T47D (cell line): Measurements from ENCODE around the gene CYGB.
A peak's percentile ranks its signal among the peaks of the same experiment; 100 is the strongest.

ENCODE experiments used
- DNase-seq, 2 experiments: peaks; one replicate each; pipeline versions ENCODE4 v3.0.0 to v3.0.0-alpha.2; 2011 to 2012; ENCODE audit warnings: low read depth in 1 of 2, low spot score in 1 of 2
- JUND ChIP-seq: IDR thresholded peaks from 2 replicates; pipeline ENCODE4 v1.6.1; 2012; ENCODE audit warnings: low read depth
- in situ Hi-C: cut with HindIII; loops from 2 replicates; pipeline ENCODE4 v1.10.0; 2016; ENCODE audit warnings: low sequenced_read_pairs, low pct_unique_long_range_greater_than_20kb

Gene CYGB

DNA sequence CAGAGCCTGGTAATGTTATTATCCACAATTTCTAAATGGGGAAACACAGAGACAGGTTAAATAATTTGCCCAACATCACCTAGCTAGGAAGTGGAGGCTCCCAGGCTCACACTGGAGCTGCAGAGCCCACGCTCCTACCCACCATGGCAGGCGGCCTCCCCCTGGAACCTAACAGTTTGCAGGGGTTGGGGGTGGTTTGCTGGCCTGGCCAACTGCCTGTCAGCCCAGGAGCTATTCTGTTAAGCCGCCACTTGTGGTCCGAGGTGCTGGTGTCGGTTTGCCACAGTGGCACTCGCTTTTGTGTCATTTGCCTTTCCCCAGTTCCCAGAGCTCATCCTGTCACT lies 5.9 kb upstream of the CYGB start:
- in situ Hi-C loops, result no loop called here
- DNase-seq, result no peak
- no peak for TF ChIP-seq JUND

DNA sequence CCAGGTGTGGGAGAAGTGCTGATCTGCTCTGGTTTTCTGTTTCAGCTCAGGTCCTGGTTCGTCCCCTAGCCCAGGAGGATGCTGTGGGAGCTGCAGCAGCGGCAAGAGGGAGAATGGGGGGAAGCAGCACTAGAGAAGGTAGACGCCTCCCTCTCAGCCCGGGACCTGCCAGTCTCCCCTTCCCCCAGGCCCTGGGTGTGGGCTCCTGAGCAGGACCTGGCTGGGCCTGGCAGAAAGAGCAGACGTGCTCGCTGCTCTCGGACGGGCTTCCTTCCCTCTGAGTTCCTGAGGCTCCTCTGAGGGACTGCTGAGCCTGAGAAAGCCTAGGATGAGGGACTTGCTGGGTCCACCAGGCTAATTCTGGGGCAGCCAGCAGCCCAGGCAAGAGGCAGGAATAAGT lies 5.5 kb upstream of the CYGB start:
- in situ Hi-C loops, result no loop called here
- TF ChIP-seq JUND, result no peak
- no peak for DNase-seq

DNA sequence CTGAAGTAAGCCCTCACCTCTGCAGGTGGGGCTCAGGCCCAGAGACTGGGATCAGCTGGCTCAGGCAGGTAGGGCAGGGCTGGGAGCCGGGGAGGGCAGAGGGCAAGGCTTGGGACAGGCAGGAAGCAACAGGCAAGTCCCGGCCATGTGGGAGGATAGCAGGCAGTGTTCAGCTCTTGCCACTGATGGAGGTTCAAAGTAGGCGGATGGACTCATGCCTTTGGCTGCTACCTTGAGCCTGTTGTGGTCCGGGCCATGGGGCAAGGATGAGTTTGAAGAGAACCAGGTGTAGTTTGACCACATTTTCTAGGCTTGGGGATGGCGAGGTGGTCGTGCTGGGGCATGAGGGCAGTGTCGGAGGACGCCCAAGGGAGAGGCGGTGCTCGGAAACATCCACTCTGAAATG lies 5.1 kb upstream of the CYGB start:
- in situ Hi-C loops, result no loop called here
- TF ChIP-seq JUND, result no peak
- no peak for DNase-seq

DNA sequence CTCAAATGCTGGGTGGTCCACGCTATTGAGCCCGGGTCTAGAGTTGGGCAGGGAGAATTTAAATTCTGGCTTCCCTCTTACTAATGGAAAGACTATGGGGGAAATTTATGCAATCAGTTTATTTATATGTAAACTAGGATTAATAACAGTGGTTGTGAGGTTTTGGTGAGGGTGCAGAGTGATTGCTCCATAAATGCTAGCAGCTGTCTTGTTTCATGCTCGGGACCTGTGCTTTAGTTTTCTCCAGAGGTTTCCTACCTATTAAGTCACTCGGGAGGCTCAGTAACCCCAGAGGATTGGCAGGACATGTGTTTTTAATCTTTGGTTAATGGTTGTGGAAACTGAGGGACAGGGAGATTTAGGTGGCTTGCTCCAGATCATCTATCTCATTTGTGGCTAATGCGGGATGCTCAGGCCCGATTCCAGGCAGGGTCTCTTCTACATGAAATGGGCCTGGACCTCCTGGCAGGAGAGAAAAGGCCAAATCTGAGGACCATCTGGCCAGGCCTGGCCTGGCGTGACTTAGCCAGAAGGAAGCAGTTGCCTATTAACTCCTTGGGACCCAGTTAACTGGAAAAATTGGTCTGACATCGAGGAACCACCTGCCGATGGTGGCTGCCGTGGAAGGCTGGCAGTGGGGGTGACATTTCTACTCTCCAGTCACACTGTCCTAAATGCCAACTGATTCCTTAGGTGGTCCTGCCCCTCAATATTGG lies 4.4 kb upstream of the CYGB start:
- TF ChIP-seq JUND, result no peak
- no peak for DNase-seq
- in situ Hi-C loops, result no loop called here

DNA sequence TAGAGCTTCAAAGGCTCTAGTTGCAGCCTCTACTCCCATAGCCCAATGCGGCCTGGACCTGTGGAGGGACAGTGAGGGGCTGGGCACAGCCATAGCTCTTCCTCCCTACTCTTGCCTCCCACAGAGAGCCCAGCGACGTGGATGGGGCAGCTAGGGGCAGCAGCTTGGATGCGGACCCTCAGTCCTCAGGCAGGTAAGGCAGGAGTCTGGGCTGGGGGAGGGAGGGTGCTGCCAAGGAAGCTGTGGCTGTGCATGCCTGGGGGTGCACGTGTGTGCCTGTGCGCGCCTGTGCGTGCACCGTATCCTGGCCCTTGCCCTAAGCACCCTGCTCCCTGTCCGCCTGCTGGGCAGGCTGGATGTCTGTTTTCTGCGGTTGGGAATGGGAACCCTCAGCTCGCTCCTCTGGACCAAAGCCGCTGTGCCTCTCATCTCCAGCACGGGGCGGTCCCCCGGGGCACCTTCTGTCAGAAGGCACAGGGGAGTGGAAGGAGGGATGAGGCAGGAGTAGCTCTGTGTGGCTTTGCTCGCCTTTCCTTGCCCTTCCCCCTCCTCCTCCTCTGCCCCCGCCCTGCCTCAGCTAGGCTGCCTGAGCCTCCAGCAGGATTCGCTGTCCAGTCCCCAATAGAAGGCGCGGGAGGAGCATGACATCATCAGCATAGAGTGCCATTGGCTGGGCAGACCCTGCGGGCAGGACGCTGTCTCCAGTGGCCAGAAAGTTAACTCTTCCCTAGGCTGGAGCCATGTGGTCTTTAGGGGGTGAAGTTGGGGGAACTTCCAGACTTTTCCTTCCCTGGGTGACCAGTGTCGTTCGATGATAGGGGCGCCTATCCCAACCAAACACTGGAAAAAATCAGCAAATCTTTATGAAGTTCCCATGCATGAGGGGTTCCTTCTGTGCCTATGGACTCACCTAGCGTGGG lies 3.1 kb upstream of the CYGB start:
- TF ChIP-seq JUND, result no peak
- DNase-seq, result peak; percentile 99 to 100
- in situ Hi-C loops, result no loop called here

DNA sequence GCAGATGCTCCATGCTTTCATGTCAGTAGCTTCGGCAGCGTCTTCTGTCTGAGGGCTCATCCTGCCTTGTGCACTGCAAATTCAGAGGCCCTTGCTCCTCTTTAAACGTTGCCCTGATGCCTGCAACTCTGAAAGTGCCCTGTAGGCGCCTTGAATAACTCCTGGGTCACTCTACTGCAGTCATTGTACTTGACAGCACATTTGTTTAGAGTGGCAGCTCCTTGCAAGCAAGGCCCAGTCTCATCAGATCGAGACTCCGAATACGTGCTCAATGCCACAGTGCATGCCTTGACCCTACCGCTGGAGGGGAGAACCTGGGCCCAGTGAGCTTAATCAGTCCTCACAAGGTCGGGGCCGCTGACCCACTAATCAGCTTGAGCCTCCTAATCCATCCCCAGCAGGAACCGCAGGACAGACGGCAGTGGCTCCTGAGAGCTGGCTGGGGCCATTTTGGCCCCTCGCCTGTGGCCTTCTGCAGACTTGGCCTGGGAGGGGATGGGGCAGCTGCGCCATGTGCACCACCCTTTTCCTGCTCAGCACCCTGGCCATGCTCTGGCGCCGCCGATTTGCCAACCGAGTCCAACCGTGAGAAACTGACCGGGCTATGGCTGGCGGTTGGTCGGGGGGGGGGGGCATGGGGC lies 2.2 kb upstream of the CYGB start, which contains the start of gene PRCD:
PRCD (plus strand) TSS at position 414 of the 641 bp plus-strand sequence; CDS start at position 512, 98 bp downstream.
- in situ Hi-C loops, result no loop called here
- peak in 1 of 2 experiments; percentile 30 for DNase-seq
- TF ChIP-seq JUND, result no peak

DNA sequence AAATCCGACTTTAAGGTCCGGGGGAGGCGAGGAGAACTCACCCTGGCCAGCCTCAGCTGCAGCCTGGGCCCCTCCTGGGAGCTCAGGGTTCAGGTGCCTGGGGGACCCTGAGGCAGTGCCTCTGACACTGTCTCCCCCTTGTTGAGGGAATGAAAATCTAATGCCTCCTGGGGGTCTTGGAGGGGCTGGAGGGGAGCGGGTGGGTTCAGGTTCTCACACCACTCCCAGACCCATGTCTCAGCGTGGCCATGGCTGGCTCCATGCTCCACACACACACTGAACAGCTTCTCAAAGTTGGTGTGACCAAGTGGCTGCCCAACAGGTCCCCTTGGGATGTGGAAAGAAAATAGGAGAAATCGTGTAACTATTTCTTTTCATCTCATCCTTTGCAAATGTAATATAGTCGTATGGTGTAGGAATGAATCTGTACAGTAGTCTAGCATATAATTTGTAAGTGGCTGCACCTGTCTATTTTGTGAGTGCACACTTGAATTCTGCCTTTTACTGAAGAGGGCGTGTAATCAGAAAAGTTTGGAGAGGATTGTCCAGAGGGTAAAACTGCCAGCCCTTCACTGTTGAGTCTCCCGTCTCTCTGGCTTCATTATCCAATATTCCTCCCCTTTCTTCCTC lies 1.5 kb upstream of the CYGB start:
- TF ChIP-seq JUND, result no peak
- no peak for DNase-seq
- in situ Hi-C loops, result no loop called here

DNA sequence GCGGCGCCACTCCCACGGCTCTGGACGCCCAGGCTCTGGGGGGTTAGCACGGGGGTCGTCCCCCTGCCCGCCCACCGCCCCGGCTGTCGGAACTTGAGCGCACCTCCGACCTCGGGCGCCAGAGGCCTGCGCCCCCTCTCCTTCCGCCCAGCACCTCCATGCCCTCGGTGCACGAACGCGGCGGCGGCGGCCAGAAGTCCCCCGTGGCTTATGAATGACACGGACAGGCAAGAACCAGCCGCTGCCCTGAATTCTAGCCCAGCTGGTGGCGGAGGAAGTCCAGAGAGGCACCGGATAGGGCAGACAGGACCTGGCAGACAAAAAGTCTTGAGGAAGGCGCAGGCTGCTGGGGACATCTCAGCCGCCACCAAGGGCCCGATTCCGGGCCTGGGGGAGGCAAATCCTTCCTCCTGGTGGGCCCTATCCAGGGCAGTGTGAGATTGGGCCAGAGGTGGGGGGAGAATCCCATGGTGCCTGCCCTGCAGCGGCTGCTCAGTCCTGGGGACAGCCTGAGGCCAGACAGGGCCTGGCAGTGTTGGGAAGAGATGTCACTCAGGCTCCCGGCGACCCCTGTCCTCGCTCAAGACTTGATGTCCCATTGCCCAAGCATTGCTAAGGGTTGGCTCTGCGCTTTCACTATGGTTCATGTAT lies 897 bp upstream of the CYGB start:
- in situ Hi-C loops, result no loop called here
- no peak for TF ChIP-seq JUND
- DNase-seq, result no peak

DNA sequence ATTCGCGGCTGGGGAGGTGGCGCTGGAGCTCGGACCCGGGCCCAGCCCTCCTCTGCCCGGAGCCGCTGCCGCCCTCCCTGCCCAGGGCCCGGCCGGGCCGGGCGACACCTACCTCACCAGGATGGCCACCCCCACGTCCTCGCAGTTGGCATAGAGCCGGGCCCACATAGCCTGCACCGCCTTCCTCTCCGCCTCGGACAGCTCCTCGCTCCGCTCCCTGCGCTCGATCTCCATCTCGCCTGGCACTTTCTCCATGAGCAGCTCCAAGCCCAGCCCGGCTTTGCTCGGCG lies 276 bp downstream of the CYGB start:
- no peak for TF ChIP-seq JUND
- in situ Hi-C loops, result no loop called here
- peak; percentile 42 to 72 for DNase-seq

DNA sequence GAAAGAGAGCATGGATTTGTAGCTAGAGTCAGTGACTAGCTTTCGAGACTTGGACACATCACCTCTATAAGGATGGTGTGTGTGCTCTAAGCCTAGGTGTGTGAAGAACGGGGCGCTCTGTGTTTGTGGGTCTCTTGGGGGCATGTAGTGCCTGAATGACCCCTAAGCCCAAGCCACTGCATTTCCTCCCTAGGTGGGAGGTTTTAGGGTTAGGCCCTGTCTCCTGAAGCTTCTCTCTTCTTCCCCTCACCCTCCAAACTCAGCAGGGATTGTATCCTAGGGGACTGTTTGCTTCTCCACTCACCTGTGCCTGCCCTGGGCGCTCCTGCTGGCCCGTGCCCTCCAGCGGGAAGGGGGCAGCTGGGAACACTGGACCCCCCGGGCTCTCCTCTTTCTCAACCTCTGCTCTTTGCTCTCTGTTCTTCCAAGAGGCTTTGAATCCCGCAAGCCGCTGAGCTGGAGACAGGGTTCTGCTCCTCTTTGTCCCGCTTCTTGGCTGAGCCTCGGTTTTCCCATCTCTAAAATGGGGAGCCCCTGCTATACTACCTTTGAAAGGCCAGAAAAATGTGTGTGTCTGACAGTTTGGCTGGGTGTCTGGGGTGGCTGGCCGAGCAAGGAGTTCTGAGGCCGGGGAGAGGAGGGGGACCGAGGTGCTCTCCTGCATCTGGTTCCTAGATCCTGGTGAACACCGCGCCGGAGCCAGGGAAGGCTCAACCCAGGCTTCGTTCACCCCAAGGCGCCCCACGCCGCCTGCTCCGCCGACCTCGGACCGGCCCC lies 810 bp downstream of the CYGB start:
- in situ Hi-C loops, result no loop called here
- TF ChIP-seq JUND, result no peak

DNA sequence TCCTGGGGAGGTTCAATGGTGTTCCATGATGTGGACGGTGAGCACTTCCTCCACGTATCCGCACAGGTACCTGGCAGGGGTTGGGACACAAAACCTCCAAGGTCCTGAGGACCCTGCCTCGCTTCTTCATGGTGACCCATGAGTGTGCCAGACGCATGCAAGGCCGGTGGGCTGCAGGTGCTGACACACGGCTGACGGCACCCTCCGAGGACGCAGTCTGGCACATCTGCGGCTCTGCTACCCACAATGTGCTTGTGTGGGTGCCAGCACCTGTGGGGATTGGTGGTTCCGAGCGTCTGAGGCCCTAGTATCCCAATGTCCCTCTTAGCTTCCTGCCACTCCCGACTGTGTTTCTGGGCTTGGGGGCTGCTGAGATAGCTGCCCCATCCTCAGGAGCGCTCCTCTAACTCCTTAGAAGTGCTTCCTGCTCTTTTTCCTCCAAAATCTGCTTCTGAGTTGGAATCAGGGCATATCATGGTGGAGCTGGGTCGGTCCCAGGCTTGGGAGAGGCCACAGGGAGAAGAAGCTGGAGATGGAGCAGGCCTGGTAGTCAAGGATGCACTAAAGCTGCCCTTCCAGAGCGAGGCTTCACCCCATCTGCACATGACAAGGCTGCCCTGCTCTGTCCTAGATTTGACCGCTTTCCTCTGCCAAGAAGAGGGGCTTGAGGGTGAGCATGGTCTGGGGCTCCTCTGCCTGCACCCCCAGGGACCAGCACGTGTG lies 1.6 kb downstream of the CYGB start:
- in situ Hi-C loops, result no loop called here
- DNase-seq, result no peak
- TF ChIP-seq JUND, result no peak

More for the DNA sequence above, 810 bp downstream of the CYGB start:
- DNase-seq, result no peak
